ENCODE data around the gene CCDC3.

CCDC3 gene

DNA sequence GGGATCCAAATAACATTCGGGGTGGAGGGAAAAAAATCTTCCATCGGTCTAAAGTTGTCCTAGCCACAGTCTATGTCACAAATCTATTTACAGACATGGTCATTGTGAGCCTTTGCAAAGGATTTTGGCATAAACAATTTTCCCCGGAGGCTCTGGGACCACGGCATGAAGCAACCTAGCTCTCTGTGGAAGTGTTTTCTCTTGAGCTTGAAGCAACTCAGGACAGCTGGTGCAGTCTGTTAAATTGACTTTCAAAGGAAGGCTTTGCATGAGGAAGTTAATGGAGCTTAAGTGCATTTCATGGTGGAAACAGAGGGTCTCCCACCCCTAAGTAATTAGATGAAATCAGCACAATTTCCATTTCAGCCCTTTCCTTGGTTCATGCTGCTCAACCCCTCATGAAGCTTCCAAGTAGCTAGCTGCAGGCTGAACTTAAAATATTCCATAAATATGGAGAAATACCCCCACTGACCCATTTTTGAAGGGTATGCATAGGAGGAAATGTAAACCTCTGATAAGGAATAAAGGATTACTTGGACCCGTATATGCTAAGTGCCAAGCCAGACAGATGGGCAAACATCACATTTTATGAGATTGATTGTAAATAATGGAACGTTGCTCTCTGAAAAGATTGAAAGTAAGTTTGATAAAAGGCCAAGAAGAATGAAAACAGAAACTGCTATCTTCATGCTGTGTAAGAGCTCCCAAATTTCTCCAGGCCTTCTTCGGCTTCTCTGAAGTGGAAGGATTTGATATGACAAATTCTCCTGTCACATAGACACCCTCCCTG is 39.9 kb downstream of the CCDC3 start:
- FAIRE-seq (no peak), DNase-seq (ENCODE audit: low spot score) (no peak)

- DNase-seq (ENCODE audit: low spot score) (no peak), FAIRE-seq (no peak)
Measured at GRCh38 chr10:12960941-12961340, 40.6 kb downstream of the CCDC3 start.

DNA sequence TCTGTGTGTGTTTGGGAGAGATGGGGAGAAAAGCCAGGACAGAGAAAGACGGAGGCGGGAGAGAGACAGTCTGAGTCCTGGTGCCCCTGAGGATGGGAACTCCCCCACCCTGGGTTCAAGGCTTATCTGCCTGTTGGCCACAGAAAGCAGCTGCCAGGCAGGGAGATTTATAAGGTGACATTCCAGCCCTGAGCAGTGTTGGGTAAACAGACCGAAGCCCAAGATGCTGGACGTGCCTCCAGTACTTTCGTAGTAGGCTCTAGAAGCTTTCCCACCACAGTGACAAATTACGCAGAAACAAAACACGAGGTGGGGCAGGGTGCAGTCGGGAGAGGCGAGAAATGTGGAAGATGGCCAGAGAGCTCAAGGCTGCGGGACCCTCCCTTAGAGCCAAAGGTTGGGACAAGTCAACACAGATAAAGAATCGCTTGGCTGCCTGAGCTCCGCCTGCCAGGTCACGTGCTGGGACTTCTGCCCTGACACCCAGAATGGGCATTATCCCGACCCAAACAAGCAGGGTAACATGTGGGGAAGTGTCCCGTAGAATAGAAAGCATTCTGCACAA is 41.1 kb downstream of the CCDC3 start:
- no peak for FAIRE-seq

GRCh38 chr10:12958546-12959110 is 42.9 kb downstream of the CCDC3 start:
- no peak for DNase-seq (ENCODE audit: low spot score)
- FAIRE-seq, result no peak

More for the DNA sequence above, 41.1 kb downstream of the CCDC3 start:
- no peak for DNase-seq (ENCODE audit: low spot score)

- DNase-seq (ENCODE audit: low spot score) (no peak), FAIRE-seq (no peak)
Measured at GRCh38 chr10:12957081-12957480, 44.4 kb downstream of the CCDC3 start.

- FAIRE-seq (no peak), DNase-seq (ENCODE audit: low spot score) (no peak)
Measured at GRCh38 chr10:12954866-12955265, 46.6 kb downstream of the CCDC3 start.

- FAIRE-seq (no peak), DNase-seq (ENCODE audit: low spot score) (no peak)
Measured at GRCh38 chr10:12950583-12951128, 50.9 kb downstream of the CCDC3 start.

GRCh38 chr10:12949248-12949647 is 52.3 kb downstream of the CCDC3 start:
- no peak for DNase-seq (ENCODE audit: low spot score)
- no peak for FAIRE-seq

- FAIRE-seq (no peak), DNase-seq (ENCODE audit: low spot score) (no peak)
Measured at GRCh38 chr10:12947741-12948140, 53.8 kb downstream of the CCDC3 start.

GRCh38 chr10:12946372-12946771 is 55.1 kb downstream of the CCDC3 start:
- FAIRE-seq, result no peak
- no peak for DNase-seq (ENCODE audit: low spot score)

DNA sequence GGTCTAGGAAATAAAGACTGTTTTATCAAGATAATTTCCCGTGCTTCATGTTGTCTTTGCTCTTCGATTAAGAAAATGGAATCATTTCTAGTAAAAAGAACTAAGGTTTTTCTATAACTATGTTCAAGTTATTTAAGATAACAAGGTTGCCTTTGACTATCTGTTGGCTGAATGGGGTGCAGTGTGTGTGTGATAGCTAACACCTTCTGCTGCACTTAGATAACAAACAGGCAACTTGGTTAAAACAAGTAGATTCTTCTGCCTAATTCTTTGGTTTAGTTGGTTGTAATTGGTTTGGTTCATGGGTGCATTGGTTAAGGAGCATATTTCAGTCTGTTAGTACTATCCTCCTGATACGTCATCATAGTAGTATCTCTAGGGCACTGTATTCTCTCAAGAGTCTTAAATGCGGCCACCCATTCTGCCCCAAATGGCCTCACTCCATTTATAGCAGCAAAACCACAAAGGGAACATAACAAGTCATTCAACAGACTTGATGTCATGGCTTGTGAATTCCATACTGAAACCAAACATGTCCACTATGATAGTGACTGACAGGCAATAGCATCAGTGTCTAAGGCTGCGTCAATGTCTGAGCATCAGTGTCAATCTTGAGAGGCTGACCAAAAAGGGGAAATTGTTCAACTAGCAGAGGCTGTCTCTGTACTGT is 55.7 kb downstream of the CCDC3 start:
- FAIRE-seq, result peak; percentile 75

DNA sequence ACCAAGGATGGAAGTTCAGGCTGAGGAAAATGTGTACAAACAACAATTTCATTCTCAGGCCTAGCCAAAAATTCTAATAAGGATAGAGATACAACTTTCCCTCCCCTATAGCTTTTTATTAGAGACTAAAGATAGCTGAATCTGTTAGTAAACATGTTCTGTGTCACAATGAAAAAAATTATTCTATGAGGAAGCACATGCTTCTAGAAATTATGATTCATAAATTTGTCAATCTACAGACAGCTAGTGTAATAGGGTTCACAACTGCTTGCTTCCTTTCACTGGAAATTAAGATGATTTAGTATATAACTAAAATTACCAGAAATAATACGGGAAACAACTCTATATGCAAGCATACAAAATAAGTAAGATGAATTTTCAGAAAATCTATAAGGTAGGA is 56.6 kb downstream of the CCDC3 start:
- DNase-seq (ENCODE audit: low spot score), result no peak
- no peak for FAIRE-seq

More for the DNA sequence above, 55.7 kb downstream of the CCDC3 start:
- peak; percentile 30 for DNase-seq (ENCODE audit: low spot score)

DNA sequence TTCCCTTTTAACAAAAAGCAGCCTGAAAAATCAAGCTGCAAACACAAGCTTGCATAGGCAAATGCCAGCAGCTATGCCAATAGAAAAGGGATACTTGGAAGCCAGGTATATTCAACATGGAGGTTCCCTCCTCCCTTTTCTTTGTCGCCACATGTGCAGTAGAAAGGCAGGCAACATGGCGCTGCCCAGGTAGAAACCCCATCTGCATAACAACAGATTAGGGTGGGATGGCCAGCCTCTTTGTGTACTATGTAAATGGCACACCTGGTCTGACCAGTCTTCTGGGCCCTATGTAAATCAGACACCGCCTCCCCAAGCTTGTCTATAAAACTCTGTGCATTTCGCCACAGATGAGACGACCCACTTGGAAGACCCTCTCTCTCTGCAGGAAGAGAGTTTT is 58.1 kb downstream of the CCDC3 start:
- FAIRE-seq (no peak), DNase-seq (ENCODE audit: low spot score) (no peak)

DNA sequence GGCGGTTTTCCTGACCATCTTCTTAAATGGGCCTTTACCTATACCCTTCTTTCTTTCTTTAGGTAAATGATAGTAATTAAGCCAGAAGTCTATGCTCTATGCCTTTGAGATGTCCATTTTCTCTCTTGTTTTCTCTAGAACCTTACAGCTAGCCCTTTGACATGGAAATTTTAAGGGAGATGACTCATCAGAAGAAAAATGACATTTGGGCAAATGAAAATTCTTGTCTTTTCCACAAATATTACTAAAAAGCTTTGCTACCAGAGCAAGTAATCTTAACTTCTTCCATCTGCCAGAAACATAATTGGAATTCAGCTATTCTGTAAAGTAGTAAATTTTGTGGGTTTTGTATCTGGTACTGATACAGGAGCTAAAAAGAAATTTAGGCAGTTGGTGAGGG is 59.5 kb downstream of the CCDC3 start:
- DNase-seq (ENCODE audit: low spot score), result no peak
- FAIRE-seq, result no peak

- no peak for DNase-seq (ENCODE audit: low spot score)
- no peak for FAIRE-seq
Measured at GRCh38 chr10:12940791-12941190, 60.7 kb downstream of the CCDC3 start.

DNA sequence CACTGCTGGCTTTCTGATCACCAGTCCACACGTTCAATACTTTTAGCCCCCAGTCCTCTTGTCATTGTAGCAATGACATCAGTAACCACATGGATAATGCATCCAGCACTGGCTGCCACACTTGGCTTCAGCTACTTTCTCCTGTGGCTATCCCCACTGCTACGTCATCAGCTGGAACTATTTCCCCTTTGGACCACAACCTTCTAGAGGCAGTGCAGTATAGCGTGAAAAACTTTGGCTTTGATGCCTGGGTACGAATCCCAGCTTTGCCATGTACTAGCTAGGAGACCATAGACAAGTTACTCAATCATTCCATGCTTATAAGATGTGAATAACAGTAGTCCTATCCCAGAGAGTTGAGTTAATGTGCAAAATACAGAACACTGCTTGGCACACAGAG is 63.2 kb downstream of the CCDC3 start:
- FAIRE-seq, result no peak
- DNase-seq (ENCODE audit: low spot score), result no peak

GRCh38 chr10:12937527-12937926 is 64.0 kb downstream of the CCDC3 start:
- DNase-seq (ENCODE audit: low spot score) (no peak), FAIRE-seq (no peak)

DNA sequence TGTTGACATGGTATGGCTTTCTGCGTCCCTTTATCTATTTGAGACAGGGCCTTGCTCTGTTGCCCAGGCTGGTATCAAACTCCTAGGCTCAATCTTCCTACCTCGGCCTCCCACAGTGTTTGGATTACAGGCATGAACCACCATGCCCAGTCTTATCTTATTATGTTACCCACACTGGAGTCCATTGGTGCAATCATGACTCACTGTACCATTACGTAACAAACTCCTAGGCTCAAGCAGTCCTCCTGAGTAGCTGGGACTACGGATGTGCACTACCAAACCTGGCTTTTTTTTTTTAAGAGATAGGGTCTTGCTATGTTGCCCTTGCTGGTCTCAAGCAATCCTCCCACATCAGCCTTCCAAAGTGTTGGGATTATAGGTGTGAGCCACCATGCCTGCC is 66.7 kb downstream of the CCDC3 start:
- peak; percentile 29 for DNase-seq (ENCODE audit: low spot score)
- FAIRE-seq, result peak; percentile 35

- DNase-seq (ENCODE audit: low spot score) (no peak), FAIRE-seq (no peak)
Measured at GRCh38 chr10:12929381-12929780, 72.1 kb downstream of the CCDC3 start.

DNA sequence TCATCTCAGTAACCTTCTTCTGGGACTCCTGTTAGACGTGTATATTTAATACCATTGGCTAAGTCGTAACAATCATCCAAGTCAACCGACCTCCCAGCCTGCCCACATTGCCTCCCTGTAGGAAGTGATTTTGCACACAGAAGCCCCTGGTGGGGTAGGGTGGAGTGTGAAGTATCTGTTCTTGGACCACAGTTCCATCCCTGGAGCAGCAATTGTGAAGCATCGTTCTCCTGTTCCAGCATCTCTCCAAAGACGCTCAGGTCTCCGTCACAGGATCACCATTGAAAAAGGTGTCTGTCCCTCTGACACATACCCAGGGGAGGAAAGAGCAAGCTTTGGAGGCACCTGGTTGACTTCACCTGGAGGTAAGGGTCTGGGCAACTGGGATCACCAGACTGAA is 72.9 kb downstream of the CCDC3 start:
- FAIRE-seq (no peak), DNase-seq (ENCODE audit: low spot score) (no peak)

DNA sequence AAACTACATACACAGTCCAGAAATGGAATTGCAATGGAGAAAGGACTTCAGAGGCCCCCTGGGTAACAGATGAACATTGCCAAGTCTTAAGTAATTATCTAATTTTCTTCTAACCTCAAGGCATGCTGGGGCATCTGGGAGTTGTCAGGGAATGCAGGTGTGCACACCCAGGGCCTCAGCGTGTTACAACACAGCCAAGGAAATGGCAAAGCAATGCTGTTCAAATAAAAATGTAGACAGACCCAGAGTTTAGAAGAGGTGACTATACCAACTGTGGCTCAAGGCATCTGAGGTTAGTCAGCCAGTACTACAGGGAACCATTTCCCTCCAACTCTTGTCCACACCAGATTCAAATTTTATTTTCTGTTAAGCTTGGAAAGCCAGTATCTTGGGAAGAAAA is 73.6 kb downstream of the CCDC3 start:
- FAIRE-seq (no peak), DNase-seq (ENCODE audit: low spot score) (no peak)

DNA sequence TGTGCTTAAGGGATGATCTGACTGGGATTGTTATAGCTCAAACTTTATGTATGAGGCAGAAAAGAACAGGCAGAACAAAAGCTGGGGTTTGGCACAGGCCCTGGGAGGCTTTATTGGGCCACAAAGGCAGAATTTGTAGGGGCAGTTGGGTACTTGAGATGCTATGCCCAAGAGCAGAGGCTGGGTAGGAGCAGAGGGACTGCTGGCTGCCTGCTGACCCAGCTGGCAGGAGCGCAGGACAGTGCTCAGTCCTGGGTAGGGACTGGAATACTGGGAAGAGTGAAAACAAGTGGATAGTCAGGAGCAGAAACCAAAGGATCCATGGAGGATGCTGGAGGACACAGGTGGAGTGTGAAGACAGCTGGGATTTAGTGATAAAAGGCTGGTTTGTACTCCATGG is 75.7 kb downstream of the CCDC3 start:
- DNase-seq (ENCODE audit: low spot score) (no peak), FAIRE-seq (no peak)

All from urothelium cell line (cell line).